ENCODE measurements around the gene PRPSAP2.
"Not testable (repeated sequence)": the region's sequence is repeated elsewhere in the genome, so short reads cannot be mapped to it uniquely, and the experiment has no call there.

The PRPSAP2 gene

DNA sequence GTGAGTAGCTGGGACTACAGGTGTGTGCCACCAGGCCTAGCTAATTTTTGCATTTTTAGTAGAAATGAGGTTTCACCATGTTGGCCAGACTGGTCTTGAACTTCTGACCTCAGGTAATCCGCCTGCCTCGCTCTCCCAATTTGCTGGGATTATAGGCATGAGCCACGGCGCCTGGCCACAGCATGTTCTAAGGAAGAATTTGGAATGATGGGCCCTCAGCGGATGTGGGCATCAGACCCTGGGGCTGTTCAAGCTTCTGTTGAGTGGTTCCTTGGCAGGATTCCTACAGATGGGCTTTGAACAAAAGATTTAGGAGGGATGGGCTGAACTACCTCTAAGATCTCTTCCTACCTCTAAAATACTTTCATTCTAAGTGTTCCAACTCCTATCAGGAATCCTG is 4.1 kb downstream of the PRPSAP2 start:
- TF ChIP-seq, protein P1, sequence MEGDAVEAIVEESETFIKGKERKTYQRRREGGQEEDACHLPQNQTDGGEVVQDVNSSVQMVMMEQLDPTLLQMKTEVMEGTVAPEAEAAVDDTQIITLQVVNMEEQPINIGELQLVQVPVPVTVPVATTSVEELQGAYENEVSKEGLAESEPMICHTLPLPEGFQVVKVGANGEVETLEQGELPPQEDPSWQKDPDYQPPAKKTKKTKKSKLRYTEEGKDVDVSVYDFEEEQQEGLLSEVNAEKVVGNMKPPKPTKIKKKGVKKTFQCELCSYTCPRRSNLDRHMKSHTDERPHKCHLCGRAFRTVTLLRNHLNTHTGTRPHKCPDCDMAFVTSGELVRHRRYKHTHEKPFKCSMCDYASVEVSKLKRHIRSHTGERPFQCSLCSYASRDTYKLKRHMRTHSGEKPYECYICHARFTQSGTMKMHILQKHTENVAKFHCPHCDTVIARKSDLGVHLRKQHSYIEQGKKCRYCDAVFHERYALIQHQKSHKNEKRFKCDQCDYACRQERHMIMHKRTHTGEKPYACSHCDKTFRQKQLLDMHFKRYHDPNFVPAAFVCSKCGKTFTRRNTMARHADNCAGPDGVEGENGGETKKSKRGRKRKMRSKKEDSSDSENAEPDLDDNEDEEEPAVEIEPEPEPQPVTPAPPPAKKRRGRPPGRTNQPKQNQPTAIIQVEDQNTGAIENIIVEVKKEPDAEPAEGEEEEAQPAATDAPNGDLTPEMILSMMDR (conservative IDR thresholded peaks at IDR 0.05; ENCODE audit: control insufficient read depth, insufficient read depth, low read depth, low read length), result no peak
- no peak overlapping the region for H3K4me3 ChIP-seq (ENCODE audit: control insufficient read depth, low read depth, low read length)
- DNase-seq (ENCODE audit: low read depth), result no peak

- DNase-seq (ENCODE audit: low read depth), result not testable (repeated sequence)
Measured at GRCh38 chr17:18864996-18865395, 7.1 kb downstream of the PRPSAP2 start.

DNA sequence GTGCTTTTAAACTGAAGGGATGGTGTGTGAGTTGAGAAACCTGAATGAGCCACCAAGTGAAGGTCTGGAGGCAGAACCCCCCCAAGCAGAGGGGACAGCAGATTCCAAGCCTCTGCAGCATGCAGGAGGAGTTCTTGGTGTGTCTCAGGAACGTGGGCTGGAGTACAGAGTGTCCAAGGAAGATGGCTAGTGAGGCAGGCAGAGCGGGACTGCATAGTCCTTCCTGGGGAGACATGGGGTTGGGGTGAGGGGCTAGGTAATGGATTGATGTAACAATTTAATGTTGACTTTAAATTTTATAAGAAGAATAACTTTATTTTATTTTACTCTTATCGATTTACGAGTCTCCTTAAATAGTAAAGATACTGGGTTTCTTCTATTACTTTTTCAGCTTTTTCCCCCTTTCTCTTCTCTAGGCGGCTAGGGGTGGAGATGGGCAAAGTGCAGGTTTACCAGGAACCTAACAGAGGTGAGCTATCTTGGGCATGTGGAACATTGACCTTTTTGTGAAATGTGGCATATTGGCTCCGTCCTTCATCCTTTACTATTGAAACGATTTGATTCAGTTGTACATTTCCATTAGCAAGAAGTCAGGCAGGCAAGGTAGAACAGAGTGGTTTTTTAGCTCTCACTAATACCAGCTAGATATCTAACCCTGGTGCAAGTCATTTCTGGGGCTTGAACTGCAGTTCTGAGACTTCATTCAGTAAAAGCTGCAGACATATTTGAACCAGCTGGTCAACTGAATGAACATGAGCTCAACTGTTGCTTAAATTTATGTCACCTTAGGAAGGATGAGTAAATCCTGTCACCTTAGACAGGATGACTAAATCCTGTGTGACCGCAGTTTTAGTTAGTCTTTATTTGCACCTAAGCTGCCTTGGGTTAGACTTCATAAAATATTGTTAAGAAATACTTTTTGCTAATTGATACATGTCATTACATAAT is 9.2 kb downstream of the PRPSAP2 start:
- TF ChIP-seq, protein P1 (conservative IDR thresholded peaks at IDR 0.05; ENCODE audit: control insufficient read depth, insufficient read depth, low read depth, low read length), result no peak
- H3K4me3 ChIP-seq (ENCODE audit: control insufficient read depth, low read depth, low read length), result no peak overlapping the region
- no peak for DNase-seq (ENCODE audit: low read depth)

More at GRCh38 chr17:18864996-18865395, 7.1 kb downstream of the PRPSAP2 start:
- H3K4me3 ChIP-seq (ENCODE audit: control insufficient read depth, low read depth, low read length), result not testable (repeated sequence)

GRCh38 chr17:18877104-18877645 is 19.2 kb downstream of the PRPSAP2 start:
- TF ChIP-seq, protein P1 (conservative IDR thresholded peaks at IDR 0.05; ENCODE audit: control insufficient read depth, insufficient read depth, low read depth, low read length), result no peak
- H3K4me3 ChIP-seq (ENCODE audit: control insufficient read depth, low read depth, low read length), result no peak overlapping the region
- no peak for DNase-seq (ENCODE audit: low read depth)

- TF ChIP-seq, protein P1 (conservative IDR thresholded peaks at IDR 0.05; ENCODE audit: control insufficient read depth, insufficient read depth, low read depth, low read length), result no peak
- no peak overlapping the region for H3K4me3 ChIP-seq (ENCODE audit: control insufficient read depth, low read depth, low read length)
- no peak for DNase-seq (ENCODE audit: low read depth)
Measured at GRCh38 chr17:18888766-18889290, 30.9 kb downstream of the PRPSAP2 start.

DNA sequence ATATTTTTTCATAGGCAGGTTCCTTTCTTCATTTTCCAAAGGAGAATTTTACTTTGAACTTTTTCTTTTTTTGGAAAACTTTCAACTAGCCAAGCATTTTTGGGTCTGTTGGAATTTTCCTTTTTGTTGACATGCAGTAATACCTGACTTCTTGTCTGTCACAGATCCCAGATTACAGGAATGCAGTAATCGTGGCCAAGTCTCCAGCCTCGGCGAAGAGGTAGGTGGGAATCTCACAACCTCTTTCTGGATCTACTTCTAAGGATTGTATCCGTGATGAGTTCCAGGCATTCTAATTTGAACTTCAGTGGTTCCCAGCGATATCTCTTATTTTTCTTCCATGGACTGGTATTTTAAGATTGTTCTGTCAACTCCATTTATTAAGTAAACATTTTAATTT is 31.7 kb downstream of the PRPSAP2 start:
- TF ChIP-seq, protein P1 (conservative IDR thresholded peaks at IDR 0.05; ENCODE audit: control insufficient read depth, insufficient read depth, low read depth, low read length), result no peak
- no peak for DNase-seq (ENCODE audit: low read depth)
- H3K4me3 ChIP-seq (ENCODE audit: control insufficient read depth, low read depth, low read length), result no peak overlapping the region

- TF ChIP-seq, protein P1 (conservative IDR thresholded peaks at IDR 0.05; ENCODE audit: control insufficient read depth, insufficient read depth, low read depth, low read length), result no peak
- H3K4me3 ChIP-seq (ENCODE audit: control insufficient read depth, low read depth, low read length), result no peak overlapping the region
- DNase-seq (ENCODE audit: low read depth), result no peak
Measured at GRCh38 chr17:18891541-18891940, 33.6 kb downstream of the PRPSAP2 start.
